ENCODE measurements around the gene C5orf58.

GRCh38 chr5:170223906-170224305, 8.9 kb upstream of the C5orf58 start:
- no peak for TF ChIP-seq CTCF (IDR thresholded peaks at IDR 0.05; ENCODE audit: borderline replicate concordance, extremely low read depth, low read length, poor library complexity, severe bottlenecking)
- no peak for TF ChIP-seq EZH2 (IDR thresholded peaks at IDR 0.05; ENCODE audit: borderline replicate concordance, low read depth, low read length, severe bottlenecking)
